ENCODE results near the gene FOXL3. TPM values are rescaled to one million over a fixed set of nuclear protein-coding genes. Genes with fewer than 3 reads are reported as not detected.
A peak's percentile ranks its signal among the peaks of the same experiment; 100 is the strongest.

The FOXL3 gene
- total RNA-seq, 2 donors from 2014 or later, result not detected

- intact Hi-C loops (cut with DNase I), result no loop called here
- peak; percentile 65 for DNase-seq (ENCODE audit: low spot score)
Observed at GRCh38 chr7:311796-312195, 21.8 kb downstream of the FOXL3 start.

- peak; percentile 1 for DNase-seq (ENCODE audit: low spot score)
- intact Hi-C loops (cut with DNase I), result no loop called here
Observed at GRCh38 chr7:312424-312823, 22.5 kb downstream of the FOXL3 start.

- DNase-seq (ENCODE audit: low spot score), result no peak
- intact Hi-C loops (cut with DNase I), result loop anchor here in 1 of 2 donors (5.0 kb wide), 1 partner anchor 547 kb away; no protein-coding TSS in a partner anchor
Observed at GRCh38 chr7:314853-315252, 24.9 kb downstream of the FOXL3 start.

- intact Hi-C loops (cut with DNase I), result loop anchor here in 1 of 2 donors (5.0 kb wide), 1 partner anchor 547 kb away; no protein-coding TSS in a partner anchor
- no peak for DNase-seq (ENCODE audit: low spot score)
Observed at GRCh38 chr7:315516-316265, 25.7 kb downstream of the FOXL3 start.

GRCh38 chr7:317643-318405 is 27.9 kb downstream of the FOXL3 start:
- intact Hi-C loops (cut with DNase I), result loop anchor here in 1 of 2 donors (5.0 kb wide), 1 partner anchor 544 kb away; no protein-coding TSS in a partner anchor
- DNase-seq (ENCODE audit: low spot score), result no peak

GRCh38 chr7:318476-318875 is 28.5 kb downstream of the FOXL3 start:
- intact Hi-C loops (cut with DNase I), result loop anchor here in 1 of 2 donors (5.0 kb wide), 1 partner anchor 544 kb away; no protein-coding TSS in a partner anchor
- DNase-seq (ENCODE audit: low spot score), result no peak

GRCh38 chr7:318878-319661 is 29.1 kb downstream of the FOXL3 start:
- DNase-seq (ENCODE audit: low spot score), result no peak
- intact Hi-C loops (cut with DNase I), result loop anchor here in 1 of 2 donors (5.0 kb wide), 1 partner anchor 543 kb away; no protein-coding TSS in a partner anchor

GRCh38 chr7:320297-320696 is 30.3 kb downstream of the FOXL3 start:
- no peak for DNase-seq (ENCODE audit: low spot score)
- intact Hi-C loops (cut with DNase I), result no loop called here

GRCh38 chr7:322111-322671 is 32.2 kb downstream of the FOXL3 start:
- intact Hi-C loops (cut with DNase I), result loop anchor here in 1 of 2 donors (2.0 kb wide), 1 partner anchor 453 kb away; no protein-coding TSS in a partner anchor
- peak; percentile 89 for DNase-seq (ENCODE audit: low spot score)

- intact Hi-C loops (cut with DNase I), result loop anchor here in 1 of 2 donors (2.0 kb wide), 1 partner anchor 452 kb away; no protein-coding TSS in a partner anchor
- DNase-seq (ENCODE audit: low spot score), result no peak
Observed at GRCh38 chr7:322708-323111, 32.7 kb downstream of the FOXL3 start.

- DNase-seq (ENCODE audit: low spot score), result no peak
- intact Hi-C loops (cut with DNase I), result loop anchor here in 1 of 2 donors (2.0 kb wide), 1 partner anchor 451 kb away; no protein-coding TSS in a partner anchor
Observed at GRCh38 chr7:323410-323809, 33.4 kb downstream of the FOXL3 start.

GRCh38 chr7:324011-324410 is 34.0 kb downstream of the FOXL3 start:
- intact Hi-C loops (cut with DNase I), result loop anchor here in 1 of 2 donors (2.0 kb wide), 1 partner anchor 451 kb away; no protein-coding TSS in a partner anchor
- DNase-seq (ENCODE audit: low spot score), result no peak

GRCh38 chr7:325051-325798 is 35.3 kb downstream of the FOXL3 start:
- intact Hi-C loops (cut with DNase I), result loop anchor here in 1 of 2 donors (2.0 kb wide), 1 partner anchor 450 kb away; no protein-coding TSS in a partner anchor
- no peak for DNase-seq (ENCODE audit: low spot score)

GRCh38 chr7:325811-326210 is 35.8 kb downstream of the FOXL3 start:
- DNase-seq (ENCODE audit: low spot score), result no peak
- intact Hi-C loops (cut with DNase I), result loop anchor here in 1 of 2 donors (2.0 kb wide), 1 partner anchor 449 kb away; no protein-coding TSS in a partner anchor

GRCh38 chr7:326273-326672 is 36.3 kb downstream of the FOXL3 start:
- DNase-seq (ENCODE audit: low spot score), result no peak

GRCh38 chr7:326809-327232 is 36.9 kb downstream of the FOXL3 start:
- no peak for DNase-seq (ENCODE audit: low spot score)
- intact Hi-C loops (cut with DNase I), result no loop called here

More at GRCh38 chr7:326273-326672, 36.3 kb downstream of the FOXL3 start:
- intact Hi-C loops (cut with DNase I), result no loop called here

GRCh38 chr7:327233-327931 is 37.4 kb downstream of the FOXL3 start:
- DNase-seq (ENCODE audit: low spot score), result peak; percentile 53
- intact Hi-C loops (cut with DNase I), result no loop called here

Measured in posterior vena cava (tissue), 2 donors.